GM12878 (cell line): Measurements from ENCODE around the gene PLXNB3. TPM values are rescaled to one million over a fixed set of nuclear protein-coding genes. Genes with fewer than 3 reads are reported as not detected.

Experiments used
- ATAC-seq: fragments of 200-7000 bp; cut with Tn5 transposase; 3 replicates; pipeline ENCODE4 v1.9.1; 2020; ENCODE audit warnings: mild to moderate bottlenecking, moderate library complexity
- BruUV-seq: library from RNA; stranded (reverse); fragments of 400-500 nt; replicated peaks from 2 replicates; lab custom pipeline; 2021; lab: Mats Ljungman, UMichigan
- CTCF ChIA-PET: fragments of 300-600 bp; sonication (Branson Sonifier 250); formaldehyde crosslinking; extraction: SDS; loops from one replicate; lab custom pipeline; 2021; ENCODE audit warnings: inconsistent platforms; lab: Yijun Ruan, JAX
- POLR2A ChIA-PET: fragments of 350-600 bp; formaldehyde crosslinking; extraction: SDS; loops from one replicate; lab custom pipeline; 2021; ENCODE audit warnings: inconsistent platforms; lab: Charles Lee
- RAD21 ChIA-PET: fragments of 300-600 bp; sonication (Branson Sonifier 250); formaldehyde crosslinking; loops from one replicate; lab custom pipeline; 2023; ENCODE audit warnings: antibody characterized with exemption; ENCODE audit not compliant: unreplicated experiment; lab: Charles Lee
- SMC1A ChIA-PET: fragments of 300-600 bp; sonication (Branson Sonifier 250); formaldehyde crosslinking; loops from one replicate; lab custom pipeline; 2023; ENCODE audit not compliant: unreplicated experiment, uncharacterized antibody; lab: Charles Lee
- DNase-seq: peaks from one replicate; pipeline ENCODE4 v3.0.0-alpha.2; 2011; ENCODE audit warnings: low read depth, low spot score
- FAIRE-seq: peaks from 3 replicates; lab custom pipeline; 2011; peaks lifted over from hg19 to GRCh38; lab: Jason Lieb, UNC
- H2AFZ ChIP-seq: 2 replicates; pipeline ENCODE4 v1.6.0; 2011; ENCODE audit warnings: low read depth, low read length, control low read depth; ENCODE audit not compliant: control insufficient read depth
- H3K27ac ChIP-seq: 2 replicates; pipeline ENCODE4 v1.5.1; 2011; ENCODE audit warnings: control low read depth; ENCODE audit not compliant: control insufficient read depth, insufficient read depth
- H3K27me3 ChIP-seq, 2 experiments: replicated peaks in 1 of 2; 2 replicates each; pipeline versions ENCODE4 v1.6.0 to v1.6.1; 2011; ENCODE audit warnings: low read length in 1 of 2; ENCODE audit not compliant: control insufficient read depth in 2 of 2, insufficient read depth in 2 of 2
- H3K36me3 ChIP-seq, 2 experiments: 2 replicates each; pipeline ENCODE4 v1.5.1; 2011; ENCODE audit warnings: low read length in 1 of 2; ENCODE audit not compliant: control insufficient read depth in 2 of 2, insufficient read depth in 2 of 2
- H3K4me1 ChIP-seq: 2 replicates; pipeline ENCODE4 v1.6.1; 2011; ENCODE audit warnings: mild to moderate bottlenecking, low read length, moderate library complexity, mixed read lengths; ENCODE audit not compliant: control insufficient read depth, insufficient read depth
- H3K4me2 ChIP-seq: 2 replicates; pipeline ENCODE4 v1.6.0; 2011; ENCODE audit warnings: control low read depth; ENCODE audit not compliant: control insufficient read depth, insufficient read depth
- H3K4me3 ChIP-seq: fragments of 200-600 bp; sonication (generic); 2 replicates; pipeline ENCODE4 v1.5.1; 2016
- H3K79me2 ChIP-seq: 2 replicates; pipeline ENCODE4 v1.6.0; 2011; ENCODE audit warnings: low read length; ENCODE audit not compliant: control insufficient read depth, insufficient read depth
- H3K9ac ChIP-seq: 2 replicates; pipeline ENCODE4 v1.8.0; 2011; ENCODE audit warnings: low read length, control low read depth, mixed read lengths; ENCODE audit not compliant: control insufficient read depth, insufficient read depth
- H3K9me3 ChIP-seq: replicated peaks from 3 replicates; pipeline ENCODE4 v1.5.1; 2011; ENCODE audit warnings: mild to moderate bottlenecking, low read length; ENCODE audit not compliant: control insufficient read depth, insufficient read depth
- H4K20me1 ChIP-seq: 2 replicates; pipeline ENCODE4 v1.6.0; 2011; ENCODE audit not compliant: control insufficient read depth, insufficient read depth
- FOS ChIP-seq: IDR thresholded peaks from 3 replicates; pipeline ENCODE4 v1.6.1; 2011; ENCODE audit warnings: borderline replicate concordance; ENCODE audit not compliant: insufficient read length; ENCODE audit errors: extremely low read depth
- HSF1 ChIP-seq: fragments of 150-350 bp; IDR thresholded peaks from 2 replicates; pipeline ENCODE4 v1.6.1; 2014; ENCODE audit warnings: mild to moderate bottlenecking, low read depth, low read length
- KLF5 ChIP-seq: fragments of 450-650 bp; IDR thresholded peaks from 2 replicates; pipeline ENCODE4 v1.6.1; 2014; ENCODE audit warnings: mild to moderate bottlenecking; ENCODE audit not compliant: partially characterized antibody
- MTA2 ChIP-seq: fragments of 450-650 bp; IDR thresholded peaks from 2 replicates; pipeline ENCODE4 v1.6.1; 2016; ENCODE audit warnings: low read depth, mild to moderate bottlenecking, moderate library complexity
- MYB ChIP-seq: fragments of 150-350 bp; IDR thresholded peaks from 2 replicates; pipeline ENCODE4 v1.6.1; 2014; ENCODE audit warnings: mild to moderate bottlenecking, low read depth, low read length, borderline replicate concordance
- NFXL1 ChIP-seq: fragments of 450-650 bp; IDR thresholded peaks from 2 replicates; pipeline ENCODE4 v1.6.1; 2017; ENCODE audit warnings: antibody characterized with exemption, mild to moderate bottlenecking, borderline replicate concordance
- POLR2AphosphoS2 ChIP-seq: IDR thresholded peaks from 2 replicates; pipeline ENCODE4 v1.6.1; 2011; ENCODE audit warnings: low read depth, mild to moderate bottlenecking, low read length, improper control_type of control experiment, moderate library complexity
- SRF ChIP-seq, 2 experiments: IDR thresholded peaks; 2 replicates each; pipeline ENCODE4 v1.6.1; 2011; ENCODE audit warnings: low read depth in 2 of 2, low read length in 2 of 2, mild to moderate bottlenecking in 1 of 2, moderate library complexity in 1 of 2
- TARDBP ChIP-seq: IDR thresholded peaks from 2 replicates; pipeline ENCODE4 v1.6.1; 2016; ENCODE audit warnings: borderline replicate concordance
- TCF3 ChIP-seq: IDR thresholded peaks from 2 replicates; pipeline ENCODE4 v1.6.1; 2012; ENCODE audit warnings: low read depth, mild to moderate bottlenecking, low read length, borderline replicate concordance; ENCODE audit not compliant: insufficient read depth
- ZNF274 ChIP-seq: IDR thresholded peaks from one replicate; pipeline ENCODE4 v1.8.0; 2011; ENCODE audit not compliant: insufficient read length, insufficient read depth
- ZNF384 ChIP-seq: IDR thresholded peaks from 2 replicates; pipeline ENCODE4 v1.6.1; 2012; ENCODE audit warnings: low read depth, mild to moderate bottlenecking, low read length, improper control_type of control experiment, borderline replicate concordance
- ZNF687 ChIP-seq: fragments of 450-650 bp; IDR thresholded peaks from 2 replicates; pipeline ENCODE4 v1.6.1; 2017; ENCODE audit warnings: mild to moderate bottlenecking, moderate library complexity
- WGBS: methylation state at CpG from one replicate; pipeline ENCODE4 v1.1.6; 2016; ENCODE audit warnings: low lambda C conversion rate; ENCODE audit not compliant: insufficient replicate concordance, insufficient coverage; ENCODE audit errors: missing lambda C conversion rate; 5-methylcytosine and 5-hydroxymethylcytosine counted together
- in situ Hi-C: fragments of 300-500 bp; cut with MboI; formaldehyde crosslinking; loops from 9 replicates; pipeline ENCODE4 v1.14.3; 2018; ENCODE audit warnings: mixed read lengths
- intact Hi-C: fragments of 100-400 bp; cut with micrococcal nuclease; formaldehyde crosslinking; loops from one replicate; pipeline ENCODE4 v1.14.2; 2022; ENCODE audit not compliant: unreplicated experiment
- polyA plus RNA-seq, 11 experiments: library from polyadenylated mRNA; depleted of rRNA in 4 of 11; unstranded in 6 of 11; stranded (reverse) in 5 of 11; fragments of >200 nt; fragmentation: Nextera tagmentation in 4 of 11; fragmentation: Illumina TruSeq in 1 of 11; extraction: Ambion mirVana in 4 of 11; extraction: Trizol in 1 of 11; gene quantifications; 1 replicate in 1 of 11; 2 replicates in 10 of 11; pipeline versions ENCODE4 v1.2.1 to v1.2.3, GENCODE V29; 2011 to 2016; ENCODE audit warnings: inconsistent platforms in 2 of 11, missing spikeins in 2 of 11, low read depth in 1 of 11
- total RNA-seq, 4 experiments: library from RNA; depleted of rRNA in 3 of 4; stranded (reverse); fragments of >200 nt in 3 of 4; fragmentation: Illumina TruSeq in 1 of 4; extraction: Trizol in 1 of 4; gene quantifications; 2 replicates each; pipeline versions ENCODE4 v1.2.1 to v1.2.3, GENCODE V29; 2013 to 2021
- TF ChIP-seq, protein P1 (sequence below): fragments of 450-650 bp; IDR thresholded peaks from 2 replicates; pipeline ENCODE4 v1.6.1; 2017; ENCODE audit warnings: mild to moderate bottlenecking, moderate library complexity

PLXNB3 gene
- total and polyA plus RNA-seq, 10 of the 15 experiments (the other 5 are each of a cell fraction or from before 2014, with no cell fraction given): 0.06 to 0.68 (median 0.19) TPM; not detected in 4

GRCh38 chrX:153740631-153741222 is 23.3 kb upstream of the PLXNB3 start:
- TF ChIP-seq POLR2AphosphoS2 (no peak), TCF3 (no peak), TARDBP (no peak), ZNF687 (no peak), ZNF274 (no peak), SRF (IDR thresholded peaks at IDR 0.05; ENCODE audit: low read depth in 2 of 2, low read length in 2 of 2) (no peak), NFXL1 (no peak), MTA2 (no peak), MYB (no peak), ZNF384 (no peak), KLF5 (no peak), HSF1 (no peak), FOS (no peak)
- TF ChIP-seq, protein P1, sequence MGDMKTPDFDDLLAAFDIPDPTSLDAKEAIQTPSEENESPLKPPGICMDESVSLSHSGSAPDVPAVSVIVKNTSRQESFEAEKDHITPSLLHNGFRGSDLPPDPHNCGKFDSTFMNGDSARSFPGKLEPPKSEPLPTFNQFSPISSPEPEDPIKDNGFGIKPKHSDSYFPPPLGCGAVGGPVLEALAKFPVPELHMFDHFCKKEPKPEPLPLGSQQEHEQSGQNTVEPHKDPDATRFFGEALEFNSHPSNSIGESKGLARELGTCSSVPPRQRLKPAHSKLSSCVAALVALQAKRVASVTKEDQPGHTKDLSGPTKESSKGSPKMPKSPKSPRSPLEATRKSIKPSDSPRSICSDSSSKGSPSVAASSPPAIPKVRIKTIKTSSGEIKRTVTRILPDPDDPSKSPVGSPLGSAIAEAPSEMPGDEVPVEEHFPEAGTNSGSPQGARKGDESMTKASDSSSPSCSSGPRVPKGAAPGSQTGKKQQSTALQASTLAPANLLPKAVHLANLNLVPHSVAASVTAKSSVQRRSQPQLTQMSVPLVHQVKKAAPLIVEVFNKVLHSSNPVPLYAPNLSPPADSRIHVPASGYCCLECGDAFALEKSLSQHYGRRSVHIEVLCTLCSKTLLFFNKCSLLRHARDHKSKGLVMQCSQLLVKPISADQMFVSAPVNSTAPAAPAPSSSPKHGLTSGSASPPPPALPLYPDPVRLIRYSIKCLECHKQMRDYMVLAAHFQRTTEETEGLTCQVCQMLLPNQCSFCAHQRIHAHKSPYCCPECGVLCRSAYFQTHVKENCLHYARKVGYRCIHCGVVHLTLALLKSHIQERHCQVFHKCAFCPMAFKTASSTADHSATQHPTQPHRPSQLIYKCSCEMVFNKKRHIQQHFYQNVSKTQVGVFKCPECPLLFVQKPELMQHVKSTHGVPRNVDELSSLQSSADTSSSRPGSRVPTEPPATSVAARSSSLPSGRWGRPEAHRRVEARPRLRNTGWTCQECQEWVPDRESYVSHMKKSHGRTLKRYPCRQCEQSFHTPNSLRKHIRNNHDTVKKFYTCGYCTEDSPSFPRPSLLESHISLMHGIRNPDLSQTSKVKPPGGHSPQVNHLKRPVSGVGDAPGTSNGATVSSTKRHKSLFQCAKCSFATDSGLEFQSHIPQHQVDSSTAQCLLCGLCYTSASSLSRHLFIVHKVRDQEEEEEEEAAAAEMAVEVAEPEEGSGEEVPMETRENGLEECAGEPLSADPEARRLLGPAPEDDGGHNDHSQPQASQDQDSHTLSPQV: no peak
- DNase-seq (no peak), ATAC-seq (no peak), FAIRE-seq (no peak)
- Histone ChIP-seq H3K9me3 (no peaks in the 10 kb centered on the region; the same call in 2 of the 3 replicates), H3K27ac (no peak overlapping the region), H4K20me1 (no peaks in the 10 kb centered on the region), H3K4me1 (no peaks in the 10 kb centered on the region), H3K79me2 (no peaks in the 10 kb centered on the region), H3K36me3 (no peaks in the 10 kb centered on the region), H3K9ac (no peak overlapping the region), H3K27me3 (no peaks in the 10 kb centered on the region; a peak in 1 of 4 replicates), H3K4me3 (no peak overlapping the region), H3K4me2 (no peak overlapping the region), H2AFZ (no peak overlapping the region)
- CTCF ChIA-PET: no interaction called here
- WGBS: 60% methylated on average over 16 of the region's 16 CpGs
- SMC1A ChIA-PET: no interaction called here
- intact Hi-C loops: no loop called here
- POLR2A ChIA-PET: no interaction called here
- no TSS peak for BruUV-seq
- RAD21 ChIA-PET: no interaction called here
- in situ Hi-C loops: no loop called here
